Measurements from ENCODE around the gene TEX29. TPM values are rescaled to one million over a fixed set of nuclear protein-coding genes. Genes with fewer than 3 reads are reported as not detected.
A peak's percentile ranks its signal among the peaks of the same experiment; 100 is the strongest.

TEX29 gene
- total RNA-seq, 4 donors from 2014 or later = 1.1 to 3.4 TPM; not detected in 2

DNA sequence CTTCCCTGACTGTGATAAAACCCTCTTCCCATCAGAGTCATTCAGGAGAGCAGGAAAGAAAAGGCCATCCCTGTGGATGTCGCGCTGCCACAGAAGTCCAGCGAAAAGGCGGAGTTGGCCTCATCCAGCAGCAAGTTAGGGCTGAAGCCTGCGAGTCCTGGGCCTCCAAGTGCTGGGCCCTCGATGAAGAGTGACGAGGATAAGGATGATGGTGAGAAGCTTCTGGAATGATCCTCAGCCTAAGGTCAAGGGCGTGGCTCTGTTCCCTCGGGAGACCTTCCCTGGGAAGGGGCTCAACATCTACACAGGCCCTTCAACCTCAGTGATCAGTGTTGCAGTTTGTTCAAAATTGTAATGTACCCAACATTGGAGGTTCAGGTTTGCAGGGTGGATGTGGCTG is 22.3 kb downstream of the TEX29 start:
- Histone ChIP-seq H3K4me3 (no peak overlapping the region), H3K36me3 (no peaks in the 10 kb centered on the region), H3K27ac (no peak overlapping the region), H3K9me3 (no peaks in the 10 kb centered on the region), H3K27me3 (no peaks in the 10 kb centered on the region), H3K4me1 (no peaks in the 10 kb centered on the region)
- no peak for DNase-seq
- ATAC-seq = no peak
- in situ Hi-C loops (cut with MboI; ENCODE audit: low sequenced_read_pairs in 4 of 4) = no loop called here
- TF ChIP-seq POLR2A (IDR thresholded peaks at IDR 0.05) = no peak
- TF ChIP-seq, protein P1, sequence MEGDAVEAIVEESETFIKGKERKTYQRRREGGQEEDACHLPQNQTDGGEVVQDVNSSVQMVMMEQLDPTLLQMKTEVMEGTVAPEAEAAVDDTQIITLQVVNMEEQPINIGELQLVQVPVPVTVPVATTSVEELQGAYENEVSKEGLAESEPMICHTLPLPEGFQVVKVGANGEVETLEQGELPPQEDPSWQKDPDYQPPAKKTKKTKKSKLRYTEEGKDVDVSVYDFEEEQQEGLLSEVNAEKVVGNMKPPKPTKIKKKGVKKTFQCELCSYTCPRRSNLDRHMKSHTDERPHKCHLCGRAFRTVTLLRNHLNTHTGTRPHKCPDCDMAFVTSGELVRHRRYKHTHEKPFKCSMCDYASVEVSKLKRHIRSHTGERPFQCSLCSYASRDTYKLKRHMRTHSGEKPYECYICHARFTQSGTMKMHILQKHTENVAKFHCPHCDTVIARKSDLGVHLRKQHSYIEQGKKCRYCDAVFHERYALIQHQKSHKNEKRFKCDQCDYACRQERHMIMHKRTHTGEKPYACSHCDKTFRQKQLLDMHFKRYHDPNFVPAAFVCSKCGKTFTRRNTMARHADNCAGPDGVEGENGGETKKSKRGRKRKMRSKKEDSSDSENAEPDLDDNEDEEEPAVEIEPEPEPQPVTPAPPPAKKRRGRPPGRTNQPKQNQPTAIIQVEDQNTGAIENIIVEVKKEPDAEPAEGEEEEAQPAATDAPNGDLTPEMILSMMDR (IDR thresholded peaks at IDR 0.05 in 4 of 5, conservative IDR thresholded peaks at IDR 0.05 in 1 of 5) = no peak
- intact Hi-C loops (cut with DNase I; ENCODE audit: low total_unique reads) = no loop called here

DNA sequence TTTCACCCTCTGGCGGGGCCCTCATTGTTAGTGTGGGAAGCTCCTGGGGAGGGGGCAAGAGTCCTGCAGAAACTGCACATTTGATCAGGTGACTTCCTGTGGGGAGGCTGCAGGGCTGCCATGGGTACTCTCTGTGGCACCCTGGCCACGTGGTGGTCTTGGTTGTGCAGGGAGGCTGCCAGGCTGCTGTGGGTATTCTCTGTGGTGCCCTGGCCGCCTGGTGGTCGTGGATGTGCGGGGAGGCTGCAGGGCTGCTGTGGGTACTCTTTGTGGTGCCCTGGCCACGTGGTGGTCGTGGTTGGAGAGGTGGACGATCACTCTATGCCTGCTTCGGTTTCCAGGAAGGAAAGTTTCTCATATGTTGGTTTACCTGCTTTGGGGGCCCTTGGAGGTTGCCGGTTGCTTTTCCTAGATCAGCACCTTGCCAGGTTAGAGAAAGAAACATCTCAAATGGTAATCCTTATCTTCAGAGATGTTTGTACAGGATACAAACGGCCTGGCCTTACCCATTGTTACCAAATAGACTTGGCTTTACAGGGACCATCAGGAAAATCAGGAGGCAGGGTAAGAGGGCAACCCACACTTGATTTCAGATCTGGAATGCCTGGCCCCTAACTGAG is 22.9 kb downstream of the TEX29 start:
- no peaks in the 10 kb centered on the region for H3K9me3 ChIP-seq
- H3K27ac ChIP-seq = no peak overlapping the region
- in situ Hi-C loops (cut with MboI; ENCODE audit: low sequenced_read_pairs in 4 of 4) = no loop called here
- DNase-seq = no peak
- ATAC-seq = no peak
- no peaks in the 10 kb centered on the region for H3K36me3 ChIP-seq
- no peaks in the 10 kb centered on the region for H3K4me1 ChIP-seq
- no peak overlapping the region for H3K4me3 ChIP-seq
- no peaks in the 10 kb centered on the region for H3K27me3 ChIP-seq
- TF ChIP-seq, protein P1 (IDR thresholded peaks at IDR 0.05 in 4 of 5, conservative IDR thresholded peaks at IDR 0.05 in 1 of 5) = no peak
- TF ChIP-seq POLR2A (IDR thresholded peaks at IDR 0.05) = no peak
- intact Hi-C loops (cut with DNase I; ENCODE audit: low total_unique reads) = no loop called here

DNA sequence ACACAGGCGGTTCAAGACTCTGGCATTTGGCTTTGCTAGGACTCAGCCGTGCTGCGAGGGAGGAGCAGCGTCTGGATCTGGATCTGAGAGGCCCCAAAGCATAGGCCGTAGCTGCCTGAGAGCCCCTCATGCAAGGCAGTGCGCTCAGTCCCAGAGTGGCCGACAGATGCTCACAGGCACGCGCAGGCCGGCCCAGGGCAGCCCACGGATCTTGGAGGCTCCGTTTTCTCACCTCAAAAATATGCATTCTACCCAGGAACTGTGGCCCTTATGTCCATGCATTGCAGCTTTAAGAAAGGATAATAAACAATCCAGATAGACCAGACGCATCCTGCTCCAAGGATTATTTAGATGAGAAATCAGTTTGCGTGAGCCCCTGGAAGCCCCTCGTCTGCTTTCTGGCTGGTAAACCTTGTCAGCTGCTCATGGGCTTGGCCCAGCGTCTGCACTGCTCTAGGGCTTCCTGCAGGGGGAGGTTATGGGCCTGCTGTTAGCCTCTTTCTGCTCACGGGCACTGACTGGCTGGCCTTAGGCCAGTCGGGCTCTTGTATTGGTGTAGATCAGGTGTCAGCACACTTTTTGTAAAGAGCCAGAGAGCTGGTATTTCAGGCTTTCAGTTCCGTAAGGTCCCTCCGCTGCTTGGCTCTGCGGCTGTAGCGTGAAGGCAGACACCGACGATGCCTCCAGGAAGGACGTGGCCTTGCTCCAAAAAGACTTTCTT is 24.2 kb downstream of the TEX29 start:
- no peaks in the 10 kb centered on the region for H3K9me3 ChIP-seq
- in situ Hi-C loops (cut with MboI; ENCODE audit: low sequenced_read_pairs in 4 of 4) = no loop called here
- no peaks in the 10 kb centered on the region for H3K4me1 ChIP-seq
- no peaks in the 10 kb centered on the region for H3K36me3 ChIP-seq
- H3K27me3 ChIP-seq = no peaks in the 10 kb centered on the region
- intact Hi-C loops (cut with DNase I; ENCODE audit: low total_unique reads) = no loop called here
- ATAC-seq (peak; percentile 86 to 91), DNase-seq (peak; percentile 35 to 75)
- TF ChIP-seq, protein P1 (IDR thresholded peaks at IDR 0.05 in 4 of 5, conservative IDR thresholded peaks at IDR 0.05 in 1 of 5) = peak; percentile 9 to 57 (median 37)
- TF ChIP-seq POLR2A (IDR thresholded peaks at IDR 0.05) = no peak
- no peak overlapping the region for H3K27ac ChIP-seq
- peak overlapping the region in 1 of 4 donors; percentile 24 for H3K4me3 ChIP-seq

DNA sequence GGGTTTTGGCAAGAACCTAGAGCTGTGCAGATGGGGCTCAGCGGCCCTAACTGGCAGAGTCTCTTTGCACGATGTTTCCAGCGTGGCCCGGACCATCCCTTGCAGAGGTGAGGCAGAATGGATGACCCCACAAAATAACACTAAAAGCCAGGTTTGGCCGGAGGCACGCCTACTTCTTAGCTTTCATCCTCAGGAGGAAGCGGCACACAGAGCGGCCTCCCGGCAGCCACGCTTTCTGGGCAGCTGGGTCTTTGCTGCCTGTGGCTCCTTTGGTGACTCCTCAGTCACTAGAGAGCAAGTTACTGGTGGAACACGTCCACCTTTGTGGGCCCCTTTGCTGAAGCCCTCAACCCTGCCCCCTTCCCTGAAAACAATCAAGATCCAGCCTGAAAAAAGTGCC is 25.2 kb downstream of the TEX29 start:
- no peaks in the 10 kb centered on the region for H3K9me3 ChIP-seq
- TF ChIP-seq, protein P1 (IDR thresholded peaks at IDR 0.05 in 4 of 5, conservative IDR thresholded peaks at IDR 0.05 in 1 of 5) = no peak
- TF ChIP-seq POLR2A (IDR thresholded peaks at IDR 0.05) = no peak
- no peaks in the 10 kb centered on the region for H3K4me1 ChIP-seq
- DNase-seq (no peak), ATAC-seq (no peak)
- H3K4me3 ChIP-seq = no peak overlapping the region
- H3K27ac ChIP-seq = no peak overlapping the region
- H3K36me3 ChIP-seq = no peaks in the 10 kb centered on the region
- intact Hi-C loops (cut with DNase I; ENCODE audit: low total_unique reads) = no loop called here
- in situ Hi-C loops (cut with MboI; ENCODE audit: low sequenced_read_pairs in 4 of 4) = no loop called here
- H3K27me3 ChIP-seq = no peaks in the 10 kb centered on the region

Data from gastrocnemius medialis (tissue), 4 donors.